Osteocyte (in vitro differentiated cells): ENCODE data around the gene TIE1. TPM values are rescaled to one million over a fixed set of nuclear protein-coding genes. Genes with fewer than 3 reads are reported as not detected.

Source experiments
- DNase-seq: peaks from one replicate; pipeline ENCODE4 v3.0.0; 2021; ENCODE audit warnings: mixed read lengths; ENCODE audit not compliant: unreplicated experiment; ENCODE audit errors: extremely low spot score
- H3K27ac Mint-ChIP-seq: one replicate; pipeline ENCODE4 v1.8.0; 2021; ENCODE audit warnings: mild to moderate bottlenecking, mixed read lengths; ENCODE audit not compliant: unreplicated experiment
- H3K27me3 Mint-ChIP-seq: one replicate; pipeline ENCODE4 v1.8.0; 2021; ENCODE audit warnings: mixed read lengths; ENCODE audit not compliant: unreplicated experiment
- H3K36me3 Mint-ChIP-seq: one replicate; pipeline ENCODE4 v1.8.0; 2021; ENCODE audit warnings: mixed read lengths; ENCODE audit not compliant: unreplicated experiment
- H3K4me1 Mint-ChIP-seq: one replicate; pipeline ENCODE4 v1.8.0; 2021; ENCODE audit warnings: mixed read lengths; ENCODE audit not compliant: unreplicated experiment
- H3K4me3 Mint-ChIP-seq: one replicate; pipeline ENCODE4 v1.8.0; 2021; ENCODE audit warnings: mild to moderate bottlenecking, moderate library complexity, mixed read lengths; ENCODE audit not compliant: unreplicated experiment
- H3K9me3 Mint-ChIP-seq: one replicate; pipeline ENCODE4 v1.8.0; 2021; ENCODE audit warnings: mixed read lengths; ENCODE audit not compliant: unreplicated experiment
- total RNA-seq: library from RNA; stranded (reverse); gene quantifications from 2 replicates; pipeline ENCODE4 v1.2.1, GENCODE V29; 2021
- TF ChIP-seq, protein P1 (sequence below): fragments of 200-600 bp; sonication (generic); IDR thresholded peaks from 2 replicates; pipeline ENCODE4 v1.5.0; 2021; ENCODE audit warnings: antibody characterized with exemption, mild to moderate bottlenecking, moderate library complexity

The TIE1 gene
- total RNA-seq, 1 donor from 2014 or later: not detected

DNA sequence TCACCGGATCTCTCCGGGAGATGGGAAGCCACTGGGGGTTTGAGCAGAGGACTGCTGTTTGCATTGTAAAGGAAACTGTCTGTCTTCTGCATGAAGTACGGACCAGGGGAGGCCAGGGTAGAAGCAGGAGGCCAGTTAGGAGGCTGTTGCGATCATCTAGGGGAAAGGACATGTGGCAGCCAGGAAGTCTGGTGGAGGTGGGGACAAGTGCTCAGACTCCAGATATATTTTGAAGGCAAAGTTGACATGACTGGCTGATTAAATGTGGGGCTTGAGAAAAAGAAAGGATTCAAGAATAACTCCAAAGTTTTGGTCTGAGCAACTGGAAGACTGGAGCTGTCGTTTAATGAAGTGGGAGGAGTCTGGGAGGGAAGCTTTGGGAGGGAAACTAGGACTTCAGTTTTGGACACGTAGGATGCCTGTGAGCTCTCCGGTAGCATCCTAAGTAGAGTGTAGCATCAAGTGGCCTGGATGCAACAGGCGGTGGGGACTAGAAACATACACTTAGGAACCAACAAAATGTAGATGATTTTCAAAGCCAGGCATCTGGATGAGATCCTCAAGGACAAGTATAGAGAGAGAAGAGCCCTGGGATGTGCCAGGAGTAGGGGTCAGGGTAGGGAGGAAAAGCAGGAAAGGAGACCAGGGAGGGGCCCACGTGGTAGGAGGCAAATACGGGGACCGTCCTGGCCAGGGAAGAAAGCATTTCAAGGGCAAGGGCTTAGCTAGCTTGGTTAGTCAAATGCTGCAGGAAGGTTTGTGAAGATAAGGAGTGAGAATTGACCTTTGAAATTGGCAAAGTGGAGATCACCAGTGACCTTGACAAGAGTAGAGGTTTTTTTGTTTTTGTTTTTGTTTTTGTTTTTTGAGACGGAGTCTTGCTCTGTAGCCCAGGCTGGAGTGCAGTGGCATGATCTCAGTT, 11.7 kb upstream of the TIE1 start:
- Mint-ChIP-seq H3K4me3 (no peak overlapping the region), H3K9me3 (no peaks in the 10 kb centered on the region), H3K4me1 (peaks cover 7% of the 10 kb centered on the region), H3K27ac (no peak overlapping the region), H3K36me3 (no peaks in the 10 kb centered on the region), H3K27me3 (peaks cover 15% of the 10 kb centered on the region)
- DNase-seq: no peak
- TF ChIP-seq, protein P1, sequence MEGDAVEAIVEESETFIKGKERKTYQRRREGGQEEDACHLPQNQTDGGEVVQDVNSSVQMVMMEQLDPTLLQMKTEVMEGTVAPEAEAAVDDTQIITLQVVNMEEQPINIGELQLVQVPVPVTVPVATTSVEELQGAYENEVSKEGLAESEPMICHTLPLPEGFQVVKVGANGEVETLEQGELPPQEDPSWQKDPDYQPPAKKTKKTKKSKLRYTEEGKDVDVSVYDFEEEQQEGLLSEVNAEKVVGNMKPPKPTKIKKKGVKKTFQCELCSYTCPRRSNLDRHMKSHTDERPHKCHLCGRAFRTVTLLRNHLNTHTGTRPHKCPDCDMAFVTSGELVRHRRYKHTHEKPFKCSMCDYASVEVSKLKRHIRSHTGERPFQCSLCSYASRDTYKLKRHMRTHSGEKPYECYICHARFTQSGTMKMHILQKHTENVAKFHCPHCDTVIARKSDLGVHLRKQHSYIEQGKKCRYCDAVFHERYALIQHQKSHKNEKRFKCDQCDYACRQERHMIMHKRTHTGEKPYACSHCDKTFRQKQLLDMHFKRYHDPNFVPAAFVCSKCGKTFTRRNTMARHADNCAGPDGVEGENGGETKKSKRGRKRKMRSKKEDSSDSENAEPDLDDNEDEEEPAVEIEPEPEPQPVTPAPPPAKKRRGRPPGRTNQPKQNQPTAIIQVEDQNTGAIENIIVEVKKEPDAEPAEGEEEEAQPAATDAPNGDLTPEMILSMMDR: no peak

DNA sequence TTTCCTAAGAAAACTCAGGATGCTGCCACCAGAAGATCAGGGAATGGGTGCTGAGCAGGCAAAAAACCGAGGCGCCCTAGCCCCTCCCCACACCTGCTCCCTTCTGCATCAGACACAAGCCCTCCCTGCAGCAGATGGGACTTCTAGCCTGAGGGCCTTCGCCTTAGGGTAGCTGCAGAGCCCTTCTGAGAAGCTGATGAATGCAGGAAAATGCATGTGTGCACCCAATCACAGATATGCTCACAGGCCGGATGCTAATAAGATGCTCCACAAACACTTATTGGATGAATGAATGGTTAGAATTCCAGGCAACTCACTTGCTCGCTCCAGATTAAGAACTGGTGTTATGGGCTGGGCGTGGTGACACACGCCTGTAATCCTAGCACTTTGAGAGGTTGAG, 8.6 kb upstream of the TIE1 start:
- H3K4me3 Mint-ChIP-seq: no peak overlapping the region
- H3K36me3 Mint-ChIP-seq: no peaks in the 10 kb centered on the region
- no peaks in the 10 kb centered on the region for H3K9me3 Mint-ChIP-seq
- TF ChIP-seq, protein P1: no peak
- no peak for DNase-seq
- H3K4me1 Mint-ChIP-seq: peaks cover 35% of the 10 kb centered on the region
- peaks cover 13% of the 10 kb centered on the region for H3K27me3 Mint-ChIP-seq
- H3K27ac Mint-ChIP-seq: no peak overlapping the region

DNA sequence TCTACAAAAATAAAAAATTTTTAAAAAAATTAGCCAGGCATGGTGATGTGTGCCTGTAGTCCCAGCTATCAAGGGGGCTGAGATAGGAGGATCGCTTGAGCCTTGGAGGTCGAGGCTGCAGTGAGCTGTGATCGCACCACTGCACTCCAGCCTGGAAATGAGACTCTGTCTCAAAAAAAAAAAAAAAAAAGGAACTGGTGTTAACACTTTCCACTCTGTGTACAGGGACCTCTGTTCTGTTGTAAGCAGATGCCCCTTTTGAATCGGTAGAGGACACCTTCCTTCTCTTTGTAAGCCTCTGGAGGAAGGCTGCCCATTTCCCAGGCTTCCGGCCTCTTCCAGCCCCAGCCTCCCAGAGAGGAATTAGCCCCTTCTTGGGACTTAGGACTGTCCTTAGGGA, 8.1 kb upstream of the TIE1 start:
- TF ChIP-seq, protein P1: no peak
- peaks cover 35% of the 10 kb centered on the region for H3K4me1 Mint-ChIP-seq
- H3K27me3 Mint-ChIP-seq: peaks cover 10% of the 10 kb centered on the region
- no peak overlapping the region for H3K4me3 Mint-ChIP-seq
- no peak for DNase-seq
- H3K27ac Mint-ChIP-seq: no peak overlapping the region
- no peaks in the 10 kb centered on the region for H3K36me3 Mint-ChIP-seq
- H3K9me3 Mint-ChIP-seq: no peaks in the 10 kb centered on the region

DNA sequence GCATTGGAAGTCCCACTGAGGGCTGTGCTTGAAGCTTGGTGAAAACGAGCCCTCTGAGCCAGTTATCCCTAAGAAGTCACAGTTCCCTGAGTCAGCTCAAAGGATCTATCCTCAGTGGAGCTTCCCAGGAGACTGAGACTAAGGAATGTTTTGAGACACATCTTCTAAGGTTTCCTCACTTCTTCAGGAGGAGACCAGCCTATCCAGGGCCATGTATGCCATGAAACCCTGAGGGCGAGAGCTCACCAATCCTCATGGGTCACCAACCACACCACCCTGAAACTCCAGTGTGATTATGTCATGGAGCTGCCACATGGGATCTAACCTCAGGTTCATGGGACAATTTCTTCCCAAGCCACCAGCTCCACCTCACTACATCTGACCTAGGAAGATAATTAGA, 7.6 kb upstream of the TIE1 start:
- no peak for DNase-seq
- no peaks in the 10 kb centered on the region for H3K9me3 Mint-ChIP-seq
- TF ChIP-seq, protein P1: no peak
- peaks cover 5% of the 10 kb centered on the region for H3K27me3 Mint-ChIP-seq
- H3K4me1 Mint-ChIP-seq: peaks cover 35% of the 10 kb centered on the region
- no peak overlapping the region for H3K4me3 Mint-ChIP-seq
- H3K36me3 Mint-ChIP-seq: no peaks in the 10 kb centered on the region
- no peak overlapping the region for H3K27ac Mint-ChIP-seq

DNA sequence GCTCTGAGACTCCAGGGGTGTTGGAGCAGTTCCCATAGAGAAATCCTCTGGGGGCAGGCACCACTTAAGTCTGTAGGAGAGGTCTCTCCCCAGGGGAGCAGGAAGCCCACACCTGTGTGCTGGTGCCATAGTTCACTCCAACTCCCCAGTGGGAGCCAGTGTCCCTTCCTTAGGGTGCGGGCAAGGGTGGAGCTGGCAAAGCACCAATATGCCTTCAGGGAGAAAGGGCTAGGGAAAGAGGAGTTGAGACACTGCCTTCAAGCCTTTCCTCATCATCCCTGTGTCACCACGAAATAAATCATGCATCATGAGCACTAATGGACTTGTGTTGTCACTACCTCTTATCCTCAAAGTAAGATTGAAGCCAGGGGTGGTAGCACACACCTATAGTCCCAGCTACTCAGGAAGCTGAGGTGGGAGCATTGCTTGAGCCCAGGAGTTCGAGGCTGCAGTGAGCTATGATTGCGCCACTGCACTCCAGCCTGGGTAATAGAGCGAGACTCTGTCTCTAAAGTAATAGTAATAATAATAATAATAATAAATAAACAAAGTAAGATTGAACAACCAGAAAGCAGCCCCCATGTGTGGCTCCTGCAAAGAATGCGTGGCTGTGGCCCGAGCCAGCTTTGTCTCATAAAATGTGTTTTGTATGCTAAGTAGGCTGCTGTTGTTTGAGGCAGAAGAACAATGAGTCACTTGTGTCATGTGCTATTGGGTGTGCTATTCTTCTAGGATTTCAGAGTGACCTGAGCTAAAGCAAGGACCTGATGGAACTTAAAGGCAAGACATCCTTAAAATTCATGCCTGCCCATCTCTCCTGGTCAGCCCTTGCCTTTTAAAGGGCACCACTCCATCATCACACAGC, 6.7 kb upstream of the TIE1 start:
- H3K9me3 Mint-ChIP-seq: no peaks in the 10 kb centered on the region
- peaks cover 35% of the 10 kb centered on the region for H3K4me1 Mint-ChIP-seq
- H3K27me3 Mint-ChIP-seq: no peaks in the 10 kb centered on the region
- DNase-seq: no peak
- no peaks in the 10 kb centered on the region for H3K36me3 Mint-ChIP-seq
- TF ChIP-seq, protein P1: no peak
- H3K27ac Mint-ChIP-seq: no peak overlapping the region
- no peak overlapping the region for H3K4me3 Mint-ChIP-seq
